ENCODE data around the gene EN2.

The EN2 gene

DNA sequence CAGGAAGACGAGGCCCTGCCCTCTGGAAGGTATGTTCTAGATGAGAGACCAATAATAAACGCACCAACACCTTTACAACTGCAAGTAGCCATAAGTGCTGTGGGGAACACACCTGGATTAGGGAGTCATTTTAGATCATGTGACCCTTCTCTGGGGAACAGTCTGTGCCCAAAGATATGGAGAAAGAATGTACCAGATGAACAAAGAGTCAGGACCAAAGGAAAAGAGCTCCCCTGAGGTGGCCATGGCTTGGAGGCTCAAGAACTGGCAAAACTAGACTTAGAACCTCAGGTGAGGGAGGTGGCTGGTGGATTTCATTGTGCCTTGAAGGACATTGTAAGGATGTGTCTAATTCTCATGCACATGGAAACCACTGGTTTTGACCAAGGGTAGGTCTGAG, 10.3 kb upstream of the EN2 start:
- Histone ChIP-seq H3K4ac (ENCODE audit: low read depth, low read length) (no peak overlapping the region), H4K12ac (ENCODE audit: low read depth, low read length) (no peak overlapping the region), H3K9me3 (ENCODE audit: insufficient read depth, low read depth, low read length) (peaks cover 11% of the 10 kb centered on the region), H2AK5ac (ENCODE audit: low read length) (no peak overlapping the region), H3K79me2 (ENCODE audit: control insufficient read depth, insufficient read depth, low read length, poor library complexity) (no peaks in the 10 kb centered on the region), H3K27ac (ENCODE audit: low read depth, low read length) (no peak overlapping the region), H3K18ac (ENCODE audit: low read length) (no peak overlapping the region), H2BK5ac (ENCODE audit: low read depth, low read length, poor library complexity) (no peak overlapping the region), H3K36me3 (ENCODE audit: control insufficient read depth in 1 of 2, insufficient read depth in 2 of 2, low read length in 2 of 2) (no peaks in the 10 kb centered on the region), H3K14ac (ENCODE audit: low read length) (no peak overlapping the region), H3K27me3 (ENCODE audit: insufficient read depth, low read length) (peaks cover 52% of the 10 kb centered on the region), H3K4me1 (ENCODE audit: control insufficient read depth in 1 of 2, insufficient read depth in 2 of 2, low read length in 2 of 2) (no peaks in the 10 kb centered on the region), H2BK120ac (ENCODE audit: insufficient read depth, low read length, poor library complexity) (no peak overlapping the region), H3K4me3 (ENCODE audit: low read depth, low read length) (no peak overlapping the region), H4K8ac (ENCODE audit: low read depth, low read length) (no peak overlapping the region), H3K79me1 (ENCODE audit: low read length) (no peaks in the 10 kb centered on the region), H2AFZ (ENCODE audit: insufficient read depth, low read length, poor library complexity) (no peak overlapping the region), H4K91ac (ENCODE audit: low read depth, low read length) (no peak overlapping the region), H3K4me2 (ENCODE audit: low read length) (no peak overlapping the region), H2BK12ac (ENCODE audit: low read length) (no peak overlapping the region), H3K23ac (ENCODE audit: low read length) (no peak overlapping the region), H3K9ac (ENCODE audit: low read length) (no peak overlapping the region)
- WGBS (ENCODE audit: extremely low coverage, insufficient coverage, insufficient read length), result no CpG with 5 or more reads among the region's 2 CpGs
- DNase-seq, result no peak

DNA sequence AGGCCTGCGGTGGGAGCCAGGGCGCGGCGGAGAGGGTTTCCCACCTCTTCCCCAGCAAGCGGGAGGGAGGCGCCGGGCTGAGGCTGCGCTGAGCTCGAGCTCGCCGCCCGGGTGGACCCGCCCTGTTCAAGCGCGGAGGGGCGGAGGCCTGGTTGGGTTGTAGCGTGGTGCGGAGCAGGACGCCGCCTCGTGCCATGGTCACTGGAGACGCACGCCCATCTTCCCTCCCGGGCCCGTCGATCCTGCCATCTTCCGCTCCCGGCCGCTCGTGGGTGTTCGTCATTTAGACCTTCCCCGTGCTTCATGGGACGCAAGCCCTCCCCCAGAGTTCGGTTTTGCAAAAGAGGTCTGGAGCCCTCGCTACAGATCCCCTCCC, 9.3 kb upstream of the EN2 start:
- Histone ChIP-seq H3K4me2 (ENCODE audit: low read length) (no peak overlapping the region), H3K4ac (ENCODE audit: low read depth, low read length) (no peak overlapping the region), H3K18ac (ENCODE audit: low read length) (no peak overlapping the region)

DNA sequence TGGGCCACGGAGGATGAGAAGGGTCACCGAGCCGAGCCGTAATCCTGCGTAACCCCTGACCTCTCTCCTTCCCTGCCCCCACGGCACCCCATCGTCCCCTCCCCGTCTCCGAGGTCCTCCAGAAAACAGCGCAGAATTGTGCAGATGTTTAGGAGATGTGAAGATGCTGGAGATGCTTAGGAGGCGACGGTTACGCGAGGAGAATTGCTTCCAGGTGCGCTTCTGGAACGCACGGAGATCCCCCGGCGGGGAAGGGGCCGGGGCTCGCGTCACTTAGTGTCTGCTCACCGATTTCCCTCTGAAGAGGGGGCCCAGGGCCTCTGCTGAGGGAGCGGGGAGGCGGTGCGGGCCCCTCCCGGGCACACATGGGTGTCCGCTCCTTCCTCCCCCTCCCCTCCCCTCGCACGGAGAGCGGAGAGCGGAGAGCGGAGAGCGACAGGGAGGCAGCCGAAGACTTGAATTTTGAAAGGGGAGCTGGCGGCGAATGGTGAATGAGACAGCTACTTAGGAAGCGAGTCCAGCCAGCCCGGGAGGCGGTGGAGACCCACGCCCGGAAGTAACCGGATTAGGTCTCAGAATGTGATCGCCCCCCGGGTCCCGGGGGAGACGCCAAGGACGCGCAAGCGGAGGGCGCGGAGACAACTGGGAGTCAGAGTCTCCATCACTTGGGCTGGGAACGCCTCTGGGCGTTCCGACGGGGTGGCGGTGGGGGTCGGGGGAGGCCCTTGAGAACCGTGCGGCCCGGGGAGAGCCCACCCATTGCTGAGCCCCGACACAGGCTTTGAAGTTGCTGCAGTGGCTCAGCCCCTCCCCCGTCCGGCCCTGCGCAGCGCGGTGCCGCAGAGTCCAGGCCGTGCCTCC, 8.7 kb upstream of the EN2 start:
- Histone ChIP-seq H3K4me1 (ENCODE audit: control insufficient read depth in 1 of 2, insufficient read depth in 2 of 2, low read length in 2 of 2) (no peaks in the 10 kb centered on the region), H3K23ac (ENCODE audit: low read length) (no peak overlapping the region), H2AFZ (ENCODE audit: insufficient read depth, low read length, poor library complexity) (no peak overlapping the region), H3K9ac (ENCODE audit: low read length) (no peak overlapping the region), H2BK120ac (ENCODE audit: insufficient read depth, low read length, poor library complexity) (no peak overlapping the region), H3K14ac (ENCODE audit: low read length) (no peak overlapping the region), H3K4ac (ENCODE audit: low read depth, low read length) (no peak overlapping the region), H3K27me3 (ENCODE audit: insufficient read depth, low read length) (peaks cover 67% of the 10 kb centered on the region), H3K4me2 (ENCODE audit: low read length) (no peak overlapping the region), H3K4me3 (ENCODE audit: low read depth, low read length) (no peak overlapping the region), H4K12ac (ENCODE audit: low read depth, low read length) (no peak overlapping the region), H2BK5ac (ENCODE audit: low read depth, low read length, poor library complexity) (no peak overlapping the region), H2AK5ac (ENCODE audit: low read length) (no peak overlapping the region), H3K9me3 (ENCODE audit: insufficient read depth, low read depth, low read length) (peaks cover 8% of the 10 kb centered on the region), H3K18ac (ENCODE audit: low read length) (no peak overlapping the region), H4K91ac (ENCODE audit: low read depth, low read length) (no peak overlapping the region), H3K79me2 (ENCODE audit: control insufficient read depth, insufficient read depth, low read length, poor library complexity) (no peaks in the 10 kb centered on the region), H2BK12ac (ENCODE audit: low read length) (no peak overlapping the region), H4K8ac (ENCODE audit: low read depth, low read length) (no peak overlapping the region), H3K36me3 (ENCODE audit: control insufficient read depth in 1 of 2, insufficient read depth in 2 of 2, low read length in 2 of 2) (no peaks in the 10 kb centered on the region), H3K27ac (ENCODE audit: low read depth, low read length) (no peak overlapping the region), H3K79me1 (ENCODE audit: low read length) (no peaks in the 10 kb centered on the region)
- DNase-seq, result no peak
- no CpG with 5 or more reads among the region's 69 CpGs for WGBS (ENCODE audit: extremely low coverage, insufficient coverage, insufficient read length)

More for the DNA sequence above, 9.3 kb upstream of the EN2 start:
- H3K79me2 ChIP-seq (ENCODE audit: control insufficient read depth, insufficient read depth, low read length, poor library complexity), result no peaks in the 10 kb centered on the region
- WGBS (ENCODE audit: extremely low coverage, insufficient coverage, insufficient read length), result no CpG with 5 or more reads among the region's 35 CpGs
- peaks cover 62% of the 10 kb centered on the region for H3K27me3 ChIP-seq (ENCODE audit: insufficient read depth, low read length)
- H2BK120ac ChIP-seq (ENCODE audit: insufficient read depth, low read length, poor library complexity), result no peak overlapping the region
- no peak overlapping the region for H2BK5ac ChIP-seq (ENCODE audit: low read depth, low read length, poor library complexity)
- H3K9me3 ChIP-seq (ENCODE audit: insufficient read depth, low read depth, low read length), result peaks cover 8% of the 10 kb centered on the region
- no peak overlapping the region for H4K91ac ChIP-seq (ENCODE audit: low read depth, low read length)
- no peaks in the 10 kb centered on the region for H3K79me1 ChIP-seq (ENCODE audit: low read length)
- no peak for DNase-seq
- H3K9ac ChIP-seq (ENCODE audit: low read length), result no peak overlapping the region
- H2AFZ ChIP-seq (ENCODE audit: insufficient read depth, low read length, poor library complexity), result no peak overlapping the region
- H4K12ac ChIP-seq (ENCODE audit: low read depth, low read length), result no peak overlapping the region
- no peaks in the 10 kb centered on the region for H3K4me1 ChIP-seq (ENCODE audit: control insufficient read depth in 1 of 2, insufficient read depth in 2 of 2, low read length in 2 of 2)
- no peak overlapping the region for H3K14ac ChIP-seq (ENCODE audit: low read length)
- no peak overlapping the region for H3K4me3 ChIP-seq (ENCODE audit: low read depth, low read length)
- no peak overlapping the region for H2BK12ac ChIP-seq (ENCODE audit: low read length)
- no peak overlapping the region for H3K23ac ChIP-seq (ENCODE audit: low read length)
- H3K27ac ChIP-seq (ENCODE audit: low read depth, low read length), result no peak overlapping the region
- H4K8ac ChIP-seq (ENCODE audit: low read depth, low read length), result no peak overlapping the region
- H3K36me3 ChIP-seq (ENCODE audit: control insufficient read depth in 1 of 2, insufficient read depth in 2 of 2, low read length in 2 of 2), result no peaks in the 10 kb centered on the region
- no peak overlapping the region for H2AK5ac ChIP-seq (ENCODE audit: low read length)

DNA sequence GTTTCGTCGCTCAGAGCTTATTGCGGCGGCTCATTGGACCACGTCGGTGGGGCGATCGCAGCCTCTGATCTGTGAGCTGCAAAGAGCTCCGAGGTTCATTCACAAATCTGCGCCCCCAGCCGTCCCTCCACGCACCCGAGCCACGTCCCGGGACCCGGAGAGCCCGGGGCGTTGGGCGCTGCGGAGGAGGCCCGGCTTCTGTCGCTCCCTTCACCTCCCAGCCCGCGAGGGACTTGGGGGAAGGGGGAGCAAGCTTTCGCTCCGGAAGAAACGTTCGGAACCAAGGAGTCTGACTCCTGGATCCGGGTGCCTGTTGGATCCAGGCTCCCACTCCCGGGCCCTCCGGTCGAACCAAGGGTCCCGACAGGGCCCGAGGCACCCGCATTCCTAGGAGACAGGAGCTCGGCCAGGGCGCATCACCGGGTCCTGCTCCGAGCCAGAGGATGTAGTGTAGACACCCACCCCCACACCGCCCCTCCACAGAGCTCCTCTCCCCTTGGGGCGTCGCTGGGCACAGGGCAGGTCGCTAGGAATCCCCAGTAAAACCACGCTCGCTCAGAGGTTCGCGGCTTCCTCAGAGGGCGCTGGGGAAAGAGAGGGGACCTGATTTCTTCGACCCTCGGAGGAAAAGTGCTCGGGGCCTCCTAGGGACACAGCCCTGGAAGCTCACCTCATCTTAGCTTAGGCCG, 7.9 kb upstream of the EN2 start:
- Histone ChIP-seq H3K4me2 (ENCODE audit: low read length) (no peak overlapping the region), H3K27me3 (ENCODE audit: insufficient read depth, low read length) (peaks cover 75% of the 10 kb centered on the region), H3K23ac (ENCODE audit: low read length) (no peak overlapping the region), H3K14ac (ENCODE audit: low read length) (no peak overlapping the region), H3K79me2 (ENCODE audit: control insufficient read depth, insufficient read depth, low read length, poor library complexity) (no peaks in the 10 kb centered on the region), H3K9ac (ENCODE audit: low read length) (no peak overlapping the region), H3K4me3 (ENCODE audit: low read depth, low read length) (no peak overlapping the region), H3K9me3 (ENCODE audit: insufficient read depth, low read depth, low read length) (peaks cover 8% of the 10 kb centered on the region), H3K79me1 (ENCODE audit: low read length) (no peaks in the 10 kb centered on the region), H2AK5ac (ENCODE audit: low read length) (no peak overlapping the region), H2AFZ (ENCODE audit: insufficient read depth, low read length, poor library complexity) (no peak overlapping the region), H3K36me3 (ENCODE audit: control insufficient read depth in 1 of 2, insufficient read depth in 2 of 2, low read length in 2 of 2) (no peaks in the 10 kb centered on the region), H4K91ac (ENCODE audit: low read depth, low read length) (no peak overlapping the region), H4K12ac (ENCODE audit: low read depth, low read length) (no peak overlapping the region), H2BK5ac (ENCODE audit: low read depth, low read length, poor library complexity) (no peak overlapping the region), H3K18ac (ENCODE audit: low read length) (no peak overlapping the region), H2BK12ac (ENCODE audit: low read length) (no peak overlapping the region), H4K8ac (ENCODE audit: low read depth, low read length) (no peak overlapping the region), H3K4ac (ENCODE audit: low read depth, low read length) (no peak overlapping the region), H3K27ac (ENCODE audit: low read depth, low read length) (no peak overlapping the region), H2BK120ac (ENCODE audit: insufficient read depth, low read length, poor library complexity) (no peak overlapping the region), H3K4me1 (ENCODE audit: control insufficient read depth in 1 of 2, insufficient read depth in 2 of 2, low read length in 2 of 2) (peaks cover 0 to 4% of the 10 kb centered on the region in 2 experiments)
- WGBS (ENCODE audit: extremely low coverage, insufficient coverage, insufficient read length), result no CpG with 5 or more reads among the region's 52 CpGs
- DNase-seq, result no peak

Data from trophoblast cell (in vitro differentiated cells and primary cell).